Neutrophil (primary cell): Measurements from ENCODE around the gene TRIM63.

Experiments
- H3K27ac ChIP-seq: fragments of 200-600 bp; sonication (generic); 2 replicates; pipeline ENCODE4 v1.5.1; 2016; ENCODE audit warnings: mild to moderate bottlenecking, moderate library complexity
- H3K27me3 ChIP-seq: fragments of 200-600 bp; sonication (generic); 2 replicates; pipeline ENCODE4 v1.6.0; 2016; ENCODE audit warnings: mild to moderate bottlenecking
- H3K36me3 ChIP-seq: fragments of 200-600 bp; sonication (generic); 2 replicates; pipeline ENCODE4 v1.5.1; 2017
- H3K4me1 ChIP-seq, 2 experiments: fragments of 200-600 bp in 1 of 2; sonication (generic) in 1 of 2; 1 replicate in 1 of 2; 2 replicates in 1 of 2; pipeline versions ENCODE4 v1.5.1 to v1.6.1; 2013 to 2016; ENCODE audit warnings: low read depth in 1 of 2, low read length in 1 of 2, mild to moderate bottlenecking in 1 of 2, moderate library complexity in 1 of 2; ENCODE audit not compliant: control insufficient read depth in 1 of 2, insufficient read depth in 1 of 2
- H3K4me3 ChIP-seq, 2 experiments: fragments of 200-600 bp in 1 of 2; sonication (generic) in 1 of 2; 1 replicate in 1 of 2; 2 replicates in 1 of 2; pipeline ENCODE4 v1.5.1; 2013 to 2016; ENCODE audit warnings: low read depth in 1 of 2, low read length in 1 of 2, mild to moderate bottlenecking in 1 of 2, moderate library complexity in 1 of 2
- H3K9me3 ChIP-seq: fragments of 200-600 bp; sonication (generic); 2 replicates; pipeline ENCODE4 v1.5.1; 2016
- CTCF ChIP-seq: fragments of 200-600 bp; sonication (generic); IDR thresholded peaks from 2 replicates; pipeline ENCODE4 v1.5.1; 2016; ENCODE audit warnings: antibody characterized with exemption

TRIM63 gene

GRCh38 chr1:26082020-26082350 lies 14.6 kb upstream of the TRIM63 start:
- H3K27ac ChIP-seq, result no peak overlapping the region
- no peak overlapping the region for H3K4me3 ChIP-seq
- TF ChIP-seq CTCF, result no peak
- no peaks in the 10 kb centered on the region for H3K9me3 ChIP-seq
- no peaks in the 10 kb centered on the region for H3K36me3 ChIP-seq
- peaks cover 56% of the 10 kb centered on the region for H3K27me3 ChIP-seq
- no peaks in the 10 kb centered on the region for H3K4me1 ChIP-seq

- peaks cover 56% of the 10 kb centered on the region for H3K27me3 ChIP-seq
- TF ChIP-seq CTCF, result no peak
- H3K27ac ChIP-seq, result no peak overlapping the region
- H3K4me1 ChIP-seq, result no peaks in the 10 kb centered on the region
- H3K9me3 ChIP-seq, result no peaks in the 10 kb centered on the region
- H3K36me3 ChIP-seq, result no peaks in the 10 kb centered on the region
- no peak overlapping the region for H3K4me3 ChIP-seq
Measured at GRCh38 chr1:26081267-26082019, 14.0 kb upstream of the TRIM63 start.

GRCh38 chr1:26079960-26080814 lies 12.8 kb upstream of the TRIM63 start:
- H3K4me1 ChIP-seq, result no peaks in the 10 kb centered on the region
- peaks cover 55% of the 10 kb centered on the region for H3K27me3 ChIP-seq

GRCh38 chr1:26079178-26079563 lies 11.7 kb upstream of the TRIM63 start:
- Histone ChIP-seq H3K4me1 (no peaks in the 10 kb centered on the region), H3K27ac (no peak overlapping the region), H3K9me3 (no peaks in the 10 kb centered on the region), H3K36me3 (no peaks in the 10 kb centered on the region), H3K27me3 (peaks cover 51% of the 10 kb centered on the region), H3K4me3 (no peak overlapping the region)
- TF ChIP-seq CTCF, result no peak

More at GRCh38 chr1:26079960-26080814, 12.8 kb upstream of the TRIM63 start:
- no peaks in the 10 kb centered on the region for H3K9me3 ChIP-seq
- H3K27ac ChIP-seq, result no peak overlapping the region
- no peaks in the 10 kb centered on the region for H3K36me3 ChIP-seq
- H3K4me3 ChIP-seq, result no peak overlapping the region
- no peak for TF ChIP-seq CTCF

- H3K9me3 ChIP-seq, result no peaks in the 10 kb centered on the region
- H3K27me3 ChIP-seq, result peaks cover 50% of the 10 kb centered on the region
- H3K4me1 ChIP-seq, result no peaks in the 10 kb centered on the region
- TF ChIP-seq CTCF, result no peak
- no peak overlapping the region for H3K4me3 ChIP-seq
- no peaks in the 10 kb centered on the region for H3K36me3 ChIP-seq
- H3K27ac ChIP-seq, result no peak overlapping the region
Measured at GRCh38 chr1:26078286-26079177, 11.1 kb upstream of the TRIM63 start.
